GM19328 (cell line): Measurements from ENCODE around the gene ABCA12.
A peak's percentile ranks its signal among the peaks of the same experiment; 100 is the strongest.

Experiments
- ATAC-seq: cut with Tn5 transposase; IDR thresholded peaks from one replicate; pipeline ENCODE4 v1.9.1; 2021; ENCODE audit warnings: mild to moderate bottlenecking, moderate library complexity; ENCODE audit not compliant: unreplicated experiment

ABCA12 gene

DNA sequence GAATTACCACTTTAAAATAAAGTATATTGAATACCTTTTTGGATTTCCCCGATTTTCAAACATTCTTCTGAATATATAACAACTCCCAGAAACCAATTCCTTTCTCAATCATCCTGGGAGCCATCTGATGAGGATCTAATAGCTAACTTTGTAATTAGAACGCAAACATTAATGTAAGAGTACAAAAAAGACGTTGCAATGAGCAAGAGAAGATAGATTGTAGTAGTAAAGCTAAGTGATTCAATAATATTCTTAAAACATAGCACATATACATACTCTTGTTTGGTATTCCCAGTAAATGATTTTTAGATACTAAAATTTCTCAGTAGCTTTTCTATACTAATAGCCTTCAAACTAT, 1.1 kb downstream of the ABCA12 start:
- ATAC-seq = no peak

DNA sequence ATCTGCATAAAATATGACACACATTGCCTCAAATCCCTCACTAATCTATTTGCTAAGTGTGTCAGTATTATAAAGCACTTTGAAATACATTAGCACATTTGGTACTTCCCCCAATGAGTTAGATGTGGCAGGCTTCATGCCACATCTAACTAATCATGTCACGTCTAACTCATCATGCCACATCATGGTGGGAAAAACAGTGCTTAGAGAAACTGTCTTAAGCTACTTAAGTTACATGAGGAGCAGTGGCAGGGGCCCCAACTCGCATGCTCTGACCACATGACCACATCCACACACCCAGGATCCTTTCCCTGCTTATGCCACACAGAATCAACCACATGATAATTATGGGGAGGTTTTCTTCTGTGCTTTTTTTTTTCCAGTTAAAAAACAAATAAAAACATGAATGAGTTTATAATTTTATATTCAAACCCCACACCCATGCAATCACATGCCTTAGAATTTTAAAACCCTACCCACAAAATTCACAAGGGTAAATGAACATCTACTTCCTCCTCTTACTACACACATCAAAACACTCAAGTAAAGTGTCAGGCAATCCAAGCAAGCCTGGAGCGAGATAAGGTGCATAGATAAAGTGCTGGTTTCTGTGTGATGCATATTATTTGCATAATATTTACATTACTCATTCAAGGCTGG, 1.6 kb downstream of the ABCA12 start:
- ATAC-seq = peak; percentile 44

DNA sequence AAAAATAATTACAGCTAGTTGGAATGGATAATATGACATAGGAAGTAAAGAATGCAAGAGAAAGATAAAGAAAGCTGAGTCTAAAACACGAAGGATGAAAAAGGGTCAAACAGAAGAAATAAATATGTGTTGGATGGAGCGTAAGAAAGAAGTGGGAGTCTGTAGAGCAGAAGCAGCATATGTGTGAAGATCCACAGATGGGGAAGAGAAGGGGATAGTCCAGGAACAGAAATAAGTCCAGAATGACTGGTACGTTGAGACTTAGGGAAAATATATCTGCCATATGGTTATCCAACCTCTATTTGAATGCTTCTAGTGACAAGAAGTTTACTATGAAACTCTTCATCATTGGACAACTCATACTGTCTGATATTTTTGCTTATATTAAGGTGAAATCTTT, 18.0 kb downstream of the ABCA12 start:
- no peak for ATAC-seq

DNA sequence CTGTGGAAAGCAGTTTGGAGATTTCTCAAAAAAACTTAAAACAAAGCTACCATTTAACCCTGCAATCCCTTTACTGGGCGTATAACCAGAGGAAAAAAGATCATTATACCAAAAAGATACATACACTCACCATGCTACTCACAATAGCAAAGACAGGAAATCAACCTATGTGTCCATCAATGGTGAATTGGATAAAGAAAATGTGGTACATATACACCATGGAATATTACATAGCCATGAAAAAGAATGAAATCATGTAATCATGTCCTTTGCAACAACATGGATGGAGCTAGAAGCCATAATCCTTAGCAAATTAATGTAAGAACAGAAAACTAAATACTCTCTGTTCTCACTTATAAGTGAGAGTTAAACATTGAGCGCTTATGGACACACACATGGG, 18.6 kb downstream of the ABCA12 start:
- no peak for ATAC-seq

DNA sequence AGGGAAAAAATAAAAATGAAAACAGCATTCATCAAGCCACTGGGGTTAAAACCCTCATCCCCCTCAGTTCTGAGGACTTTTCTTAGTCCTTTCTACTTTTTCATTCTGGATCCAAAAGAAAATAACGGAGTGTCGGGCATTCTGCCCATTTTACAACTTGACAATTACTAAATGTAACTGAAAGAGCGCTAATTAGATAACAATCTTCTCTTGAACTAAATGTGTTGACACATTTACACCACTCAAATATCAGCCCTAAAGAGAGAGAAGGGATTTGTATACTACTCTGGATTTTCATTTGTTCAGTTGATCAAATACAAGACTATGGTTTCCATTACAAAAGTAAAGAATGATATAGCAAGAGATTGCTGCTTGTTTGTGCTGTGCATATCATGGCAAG, 27.5 kb downstream of the ABCA12 start:
- no peak for ATAC-seq

DNA sequence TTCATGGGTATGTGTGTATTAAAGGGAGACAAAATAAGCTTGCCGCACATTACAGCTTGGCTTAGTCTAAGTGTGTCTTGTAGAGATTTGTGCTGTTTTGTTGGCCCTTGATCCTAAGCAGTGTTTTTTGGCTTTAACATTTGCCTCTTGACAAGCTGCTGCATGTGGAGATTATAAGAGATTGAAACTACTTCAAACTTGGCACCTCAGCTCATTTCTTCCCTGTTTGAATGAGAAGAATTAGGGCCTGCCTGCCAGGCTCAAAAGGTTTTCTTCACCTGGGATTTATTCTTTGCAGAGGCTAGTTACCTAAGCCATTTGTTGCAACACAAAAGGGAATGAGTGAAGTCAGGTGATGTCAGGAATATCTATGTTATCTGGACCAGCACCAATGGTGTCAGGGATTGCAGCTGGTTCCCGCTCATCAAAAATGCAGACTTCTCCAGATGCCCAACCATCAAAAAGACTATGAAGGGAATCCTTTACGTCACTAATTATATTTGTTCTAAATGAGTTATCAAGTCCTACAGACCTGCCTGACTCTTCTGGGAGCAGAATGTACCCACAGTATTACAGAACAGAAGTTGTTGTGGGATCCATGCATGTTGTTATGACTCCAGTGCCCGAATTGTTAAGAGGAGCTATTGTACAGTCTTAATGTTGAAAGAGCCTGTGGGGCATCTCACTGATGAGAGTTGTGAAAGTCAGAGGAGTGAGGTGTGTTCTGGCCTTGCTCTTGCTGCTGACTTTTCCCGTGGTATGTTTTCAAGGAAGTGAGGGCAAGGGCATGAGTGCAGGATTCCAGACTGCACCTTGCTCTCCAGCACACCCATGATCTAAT, 31.0 kb downstream of the ABCA12 start:
- no peak for ATAC-seq

DNA sequence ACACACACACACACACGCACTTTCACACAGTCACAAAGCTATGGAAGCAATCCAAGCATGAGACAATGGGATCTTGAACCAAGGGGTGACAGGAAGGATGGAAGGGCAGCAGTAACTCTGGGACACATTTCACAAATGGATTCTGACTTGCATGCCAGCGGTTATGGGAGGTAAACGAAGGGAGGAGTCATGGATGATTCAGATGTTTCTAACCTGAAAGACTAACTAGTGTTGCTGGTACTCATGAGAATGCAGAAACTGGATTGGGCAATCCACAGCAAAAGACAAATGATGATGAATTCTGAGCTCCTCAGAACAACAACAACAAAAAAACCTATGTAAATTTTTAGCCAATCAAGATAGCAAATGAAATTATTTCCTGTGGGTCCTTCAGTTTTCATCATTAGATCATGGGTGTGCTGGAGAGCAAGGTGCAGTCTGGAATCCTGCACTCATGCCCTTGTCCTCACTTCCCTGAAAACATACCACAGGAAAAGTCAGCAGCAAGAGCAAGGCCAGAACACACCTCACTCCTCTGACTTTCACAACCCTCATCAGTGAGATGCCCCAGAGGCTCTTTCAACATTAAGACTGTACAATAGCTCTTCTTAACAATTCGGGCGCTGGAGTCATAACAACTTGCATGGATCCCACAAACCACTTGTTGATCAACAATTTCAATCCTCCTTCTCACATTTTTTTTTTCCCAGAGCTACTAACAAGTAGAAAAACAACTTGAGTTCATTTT, 32.6 kb downstream of the ABCA12 start:
- ATAC-seq = no peak

DNA sequence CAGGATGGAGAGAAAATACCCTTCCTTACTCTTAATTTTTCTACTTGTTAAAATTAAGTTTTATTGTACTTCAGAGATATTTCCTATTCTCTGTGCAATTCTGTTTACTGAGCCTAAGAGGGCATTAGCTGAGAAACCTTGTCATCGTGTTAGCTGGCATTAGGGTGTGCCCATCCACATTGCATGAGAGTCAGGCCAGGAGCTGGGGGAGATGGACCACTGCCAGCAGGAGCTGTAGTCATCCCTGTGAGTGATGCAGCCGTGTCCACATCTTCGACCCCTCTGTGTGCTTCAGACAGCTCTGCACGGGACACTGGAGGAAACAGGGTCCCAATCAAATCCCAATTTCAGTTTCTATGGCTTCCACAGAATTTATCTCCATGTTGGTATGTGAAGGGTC, 34.2 kb downstream of the ABCA12 start:
- ATAC-seq = no peak

DNA sequence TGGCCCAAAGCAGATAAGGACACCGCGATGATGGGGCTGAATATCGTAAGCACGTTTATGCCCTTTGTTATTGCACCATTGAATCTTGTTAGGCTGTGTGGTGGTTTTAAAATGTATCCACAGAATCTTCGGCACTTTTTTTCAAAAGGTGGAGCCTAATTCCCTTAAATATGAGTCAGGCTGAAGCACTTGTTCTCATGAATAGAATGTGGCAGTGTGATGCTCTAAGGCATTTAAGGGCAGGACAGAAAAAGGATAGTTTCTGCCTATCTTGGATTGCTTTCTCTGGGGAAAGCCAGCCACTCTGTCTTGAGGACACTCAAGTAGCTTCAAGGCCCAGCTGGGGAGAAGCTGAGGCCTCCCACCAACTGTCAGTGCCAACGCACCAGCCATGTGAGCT, 39.6 kb downstream of the ABCA12 start:
- no peak for ATAC-seq

DNA sequence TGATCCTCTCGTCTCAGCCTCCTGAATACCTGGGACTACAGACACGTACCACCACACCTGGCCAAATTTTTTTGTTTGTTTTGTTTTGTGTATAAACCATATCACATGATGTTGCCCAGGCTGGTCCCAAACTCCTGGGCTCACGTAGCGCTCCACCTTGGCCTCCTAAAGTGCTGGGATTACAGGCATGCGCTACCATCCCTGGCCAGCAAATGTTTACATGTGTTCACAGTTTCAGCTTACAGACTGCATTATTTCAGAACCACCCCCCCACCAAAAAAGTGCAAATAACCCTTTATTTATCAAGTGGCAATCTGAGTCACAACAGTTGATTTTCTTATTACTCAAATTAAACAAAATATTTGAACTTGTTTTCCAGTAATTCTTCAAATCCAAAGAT, 54.3 kb downstream of the ABCA12 start:
- no peak for ATAC-seq

DNA sequence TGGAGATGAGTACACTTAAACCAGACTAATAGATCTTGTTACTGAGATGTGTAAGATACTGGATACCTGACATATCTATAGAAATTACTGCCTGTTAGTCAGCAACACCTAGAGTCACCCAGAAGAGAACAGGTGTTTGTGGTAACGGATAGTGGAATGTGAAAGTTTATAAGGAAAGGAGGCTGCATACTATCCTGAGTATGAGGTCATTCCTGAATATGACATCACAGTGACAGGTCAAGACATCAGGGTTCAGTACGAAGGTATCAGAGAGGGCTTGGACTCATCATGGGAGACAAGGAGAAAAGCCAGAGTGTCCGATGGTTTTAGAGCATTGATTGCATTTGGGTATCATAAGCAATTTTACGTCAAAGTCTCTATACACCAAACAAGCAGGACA, 55.3 kb downstream of the ABCA12 start:
- ATAC-seq = no peak

DNA sequence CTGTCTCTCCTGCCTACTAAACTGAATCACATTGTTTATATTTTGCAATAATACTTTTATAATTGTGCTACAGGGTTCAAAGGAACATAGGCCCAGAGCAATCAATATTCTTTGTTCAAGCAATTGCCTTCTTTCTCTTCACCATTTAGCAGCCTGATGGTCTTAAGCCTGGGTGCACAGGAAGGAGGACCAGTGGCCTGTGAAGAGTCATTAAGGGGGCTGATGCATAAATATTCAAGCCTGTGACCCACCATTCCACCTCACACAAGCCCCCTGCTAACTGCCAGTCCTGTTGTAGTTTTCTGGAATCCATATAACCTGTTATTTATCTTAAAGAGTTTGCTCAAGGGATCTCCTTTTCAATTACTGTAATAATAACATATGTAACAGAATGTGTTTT, 56.0 kb downstream of the ABCA12 start:
- ATAC-seq = no peak

DNA sequence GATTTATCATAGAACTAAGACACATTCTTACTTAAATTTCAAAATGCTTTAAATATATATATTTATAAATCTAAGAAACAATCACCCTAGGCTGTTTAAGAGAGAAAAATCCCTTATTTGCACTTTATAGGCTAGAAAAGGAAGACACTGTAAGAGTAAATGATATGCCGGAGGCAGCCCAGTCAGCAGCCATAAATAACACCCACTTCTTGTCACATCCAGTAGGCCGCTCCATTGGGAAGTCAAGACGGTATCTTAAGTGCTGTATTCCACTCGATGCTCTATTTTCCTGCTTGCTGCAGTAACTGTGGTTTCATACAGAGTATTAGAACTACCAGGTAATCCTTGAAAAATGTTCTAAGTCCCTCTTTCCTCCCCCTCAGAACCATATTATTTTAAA, 57.9 kb downstream of the ABCA12 start:
- ATAC-seq = no peak

DNA sequence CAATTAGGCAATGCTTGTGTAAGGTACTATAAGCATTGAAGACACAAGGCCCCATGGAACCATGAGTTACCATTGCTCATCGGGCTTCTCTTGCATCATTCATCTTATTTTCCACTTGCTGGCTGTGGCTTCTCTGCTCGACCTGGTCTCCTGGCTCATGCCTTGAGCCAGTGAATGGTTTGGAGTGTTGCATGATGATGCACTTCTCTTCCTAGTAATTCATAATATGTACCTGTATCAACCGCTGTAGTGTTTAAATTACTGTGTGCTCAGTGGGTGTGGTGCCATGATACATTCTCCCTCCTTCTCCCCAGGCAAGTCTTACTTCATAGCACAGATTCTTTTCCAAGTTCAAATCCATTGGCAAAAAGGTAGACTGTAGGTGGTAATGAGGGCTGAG, 66.8 kb downstream of the ABCA12 start:
- ATAC-seq = no peak

DNA sequence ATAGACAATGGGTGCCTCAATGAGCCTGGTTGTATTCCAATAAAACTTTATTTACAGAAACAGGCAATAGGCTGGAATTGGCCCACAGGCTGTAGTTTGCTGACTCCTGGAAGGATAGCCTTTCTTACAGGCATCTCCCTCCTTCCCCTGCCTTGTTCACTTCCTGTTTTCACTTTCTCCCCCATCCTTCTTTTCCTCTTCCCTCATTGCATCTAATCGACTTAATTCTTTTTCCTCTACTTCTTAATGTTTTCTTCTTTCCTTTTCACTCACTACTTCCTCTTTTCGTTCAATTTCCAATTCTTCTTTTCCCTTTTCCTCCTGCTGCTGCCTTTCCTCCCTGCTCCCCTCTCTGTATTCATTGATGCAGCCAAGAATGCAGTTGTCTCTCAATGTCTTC, 70.0 kb downstream of the ABCA12 start:
- ATAC-seq = no peak

DNA sequence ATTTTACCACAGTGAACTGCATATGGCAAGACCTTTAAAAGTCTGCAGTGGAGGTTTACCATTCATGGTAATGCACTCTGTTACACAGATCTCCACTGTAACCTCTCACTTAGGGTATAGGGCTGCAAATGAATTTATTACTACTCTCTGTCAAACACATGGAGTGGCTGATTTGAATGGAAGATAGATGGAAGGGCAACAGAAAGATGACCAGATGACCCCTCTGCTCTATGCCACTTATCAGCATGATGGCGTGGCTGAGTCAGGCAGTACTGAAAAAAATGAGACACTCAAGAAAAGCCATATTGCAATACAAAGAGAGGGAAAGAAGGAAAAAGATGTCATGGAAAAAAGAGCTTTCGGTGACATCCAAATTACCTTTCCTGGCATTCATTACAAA, 72.3 kb downstream of the ABCA12 start:
- no peak for ATAC-seq

DNA sequence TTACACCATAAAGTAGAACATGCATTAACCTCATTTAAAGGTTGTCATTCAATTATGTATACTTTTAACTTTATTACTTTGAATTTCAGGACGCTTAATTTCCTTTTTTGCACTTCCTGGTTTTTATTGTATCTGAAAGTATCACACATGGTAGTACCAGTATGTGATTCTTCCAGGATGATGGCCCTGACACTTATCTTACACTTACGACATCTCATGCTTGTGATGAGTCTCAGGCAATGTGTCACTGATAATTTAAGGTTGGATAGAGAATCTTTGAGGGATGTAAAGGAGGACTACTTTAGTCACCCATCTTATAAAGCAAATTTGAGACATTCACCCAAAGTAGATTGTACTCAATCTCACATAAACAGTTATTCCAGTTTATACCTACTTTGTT, 74.9 kb downstream of the ABCA12 start:
- no peak for ATAC-seq

DNA sequence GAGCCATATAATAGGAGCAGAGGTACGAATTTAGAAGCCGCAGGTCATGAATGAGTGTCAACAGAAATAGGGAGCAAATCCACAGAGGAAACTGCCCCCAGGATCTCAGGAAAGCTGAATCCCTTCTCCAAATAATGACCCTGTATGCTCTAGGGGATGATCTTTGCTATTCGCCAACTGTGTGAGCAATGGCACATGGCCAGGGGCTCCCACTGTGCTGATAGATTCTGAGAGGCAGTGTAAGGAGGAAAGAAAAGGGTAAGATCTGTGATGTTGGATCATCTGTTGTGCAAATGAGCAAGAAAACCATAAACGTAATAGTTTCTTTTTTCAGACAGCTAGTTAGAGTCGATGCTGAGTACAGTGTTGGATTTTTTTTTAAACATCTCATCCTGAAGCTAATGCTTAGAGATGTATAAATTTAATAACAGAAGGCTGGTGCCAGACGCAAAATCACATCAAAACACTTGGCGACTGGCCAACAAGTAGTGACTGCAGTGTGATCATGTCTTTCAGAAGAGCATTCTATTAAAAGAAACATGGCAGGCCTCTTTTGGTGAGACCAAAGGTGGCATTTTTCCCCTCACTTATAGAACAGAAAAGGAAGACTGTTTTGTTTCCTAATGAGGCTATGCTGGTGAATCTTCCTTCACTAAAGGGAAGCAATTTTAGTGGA, 77.4 kb downstream of the ABCA12 start:
- ATAC-seq = no peak

DNA sequence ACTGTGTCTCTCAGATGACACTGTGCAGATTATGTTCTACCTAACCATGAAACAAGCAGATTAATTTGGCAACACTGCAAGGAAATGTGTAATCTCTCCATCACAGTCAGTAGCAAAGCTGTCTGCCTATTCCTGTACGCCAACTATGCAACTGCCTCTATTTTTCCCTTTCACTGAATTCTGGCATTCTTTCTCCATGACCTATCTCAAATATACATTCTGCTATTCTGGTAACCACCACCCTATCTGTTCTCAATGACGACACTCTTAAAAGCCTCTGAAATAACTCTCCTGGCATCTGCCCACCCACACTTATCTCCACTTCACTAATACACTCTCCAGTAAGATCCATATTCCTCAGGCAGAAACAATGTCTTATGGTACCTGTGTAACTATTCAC, 78.7 kb downstream of the ABCA12 start:
- no peak for ATAC-seq

DNA sequence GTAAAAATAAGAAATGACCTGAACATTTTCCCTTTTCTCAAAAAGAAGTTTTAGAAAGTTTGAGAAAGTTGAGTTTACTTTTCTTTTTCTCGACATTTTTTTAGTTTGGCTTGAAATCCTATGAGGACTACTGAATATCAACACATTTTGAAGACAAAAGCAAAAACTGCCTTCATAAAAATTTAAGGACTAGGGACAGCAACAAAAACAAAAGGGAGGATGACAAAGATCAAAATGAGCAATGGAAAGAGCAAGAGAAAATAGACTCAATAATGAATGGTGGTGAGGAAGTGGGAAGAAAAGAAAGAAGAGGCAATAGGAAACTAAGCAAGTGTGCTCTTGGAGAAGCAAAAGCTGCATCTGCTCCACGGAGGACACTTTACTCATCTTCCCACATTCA, 82.5 kb downstream of the ABCA12 start:
- ATAC-seq = no peak

DNA sequence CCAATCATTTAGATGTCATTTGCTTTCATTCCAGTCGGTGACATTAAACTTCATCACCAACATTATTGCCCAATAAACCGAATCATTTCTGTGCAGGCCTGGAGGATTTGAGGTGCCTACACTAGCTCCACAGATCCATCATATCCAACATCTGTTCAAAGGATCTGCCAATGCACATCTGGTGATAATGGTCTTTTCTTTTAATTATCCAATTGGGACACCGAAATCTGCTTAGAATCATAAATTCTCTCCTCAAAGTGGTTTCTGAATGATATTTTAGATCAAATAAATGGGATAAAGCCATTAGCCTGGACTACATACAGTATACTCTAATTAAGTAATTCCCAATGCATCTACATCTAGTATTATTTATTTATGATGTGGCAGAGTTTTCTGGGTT, 85.6 kb downstream of the ABCA12 start:
- ATAC-seq = no peak

DNA sequence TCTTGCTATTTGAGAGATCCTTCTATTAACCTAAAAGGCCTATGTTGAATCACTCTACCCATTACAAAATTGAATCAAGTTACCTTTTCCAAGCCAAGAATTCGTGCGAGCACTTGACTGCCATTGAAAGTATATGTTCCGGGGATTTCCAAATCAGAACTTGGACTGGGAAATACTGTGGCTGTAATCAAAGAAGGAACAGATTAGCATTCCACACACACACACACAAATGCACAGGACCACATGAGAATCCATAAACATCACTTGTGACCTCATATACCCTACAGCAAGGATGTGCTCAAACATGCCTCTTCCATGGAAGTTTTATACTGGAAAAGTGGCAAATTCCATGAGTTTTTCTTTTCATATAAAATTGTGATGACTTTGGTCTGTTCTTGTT, 86.0 kb downstream of the ABCA12 start:
- ATAC-seq = no peak
